GM18498 (cell line): ENCODE results near the gene MAP2K7.
A peak's percentile ranks its signal among the peaks of the same experiment; 100 is the strongest.
"Not testable (repeated sequence)": the region's sequence is repeated elsewhere in the genome, so short reads cannot be mapped to it uniquely, and the experiment has no call there.

Source experiments
- ATAC-seq: cut with Tn5 transposase; IDR thresholded peaks from one replicate; pipeline ENCODE4 v1.9.1; 2021; ENCODE audit warnings: mild to moderate bottlenecking, moderate library complexity; ENCODE audit not compliant: unreplicated experiment

The MAP2K7 gene

GRCh38 chr19:7903244-7904073 lies at the start of gene MAP2K7:
Gene MAP2K7 (plus strand): TSS chr19:7903877. CDS start chr19:7903945, 68 bp downstream.
- ATAC-seq: peak; percentile 86

- no peak for ATAC-seq
Observed at GRCh38 chr19:7855426-7856108, 48.1 kb upstream of the MAP2K7 start.

- no peak for ATAC-seq
Observed at GRCh38 chr19:7856109-7856591, 47.5 kb upstream of the MAP2K7 start.

- no peak for ATAC-seq
Observed at GRCh38 chr19:7856679-7857663, 46.7 kb upstream of the MAP2K7 start.

- ATAC-seq: no peak
Observed at GRCh38 chr19:7857727-7858108, 46.0 kb upstream of the MAP2K7 start.

- no peak for ATAC-seq
Observed at GRCh38 chr19:7858109-7858770, 45.4 kb upstream of the MAP2K7 start.

GRCh38 chr19:7859087-7859486 lies 44.6 kb upstream of the MAP2K7 start:
- ATAC-seq: not testable (repeated sequence)

- no peak for ATAC-seq
Observed at GRCh38 chr19:7859831-7860713, 43.6 kb upstream of the MAP2K7 start.

- no peak for ATAC-seq
Observed at GRCh38 chr19:7860714-7861618, 42.7 kb upstream of the MAP2K7 start.

GRCh38 chr19:7861619-7862412 lies 41.9 kb upstream of the MAP2K7 start:
- ATAC-seq: no peak

GRCh38 chr19:7862413-7862951 lies 41.2 kb upstream of the MAP2K7 start:
- ATAC-seq: no peak

GRCh38 chr19:7863157-7863970 lies 40.3 kb upstream of the MAP2K7 start:
- ATAC-seq: no peak

GRCh38 chr19:7863971-7864689 lies 39.5 kb upstream of the MAP2K7 start:
- no peak for ATAC-seq

GRCh38 chr19:7864690-7865074 lies 39.0 kb upstream of the MAP2K7 start:
- no peak for ATAC-seq

GRCh38 chr19:7865262-7865911 lies 38.3 kb upstream of the MAP2K7 start:
- ATAC-seq: no peak
